HCT116 (cell line): ENCODE results near the gene RIT1.

Experiments used
- EZH2phosphoT487 ChIP-seq: fragments of 200-600 bp; IDR thresholded peaks from 2 replicates; pipeline ENCODE4 v1.6.1; 2018; ENCODE audit warnings: antibody characterized with exemption, borderline replicate concordance
- FOSL1 ChIP-seq: IDR thresholded peaks from 2 replicates; pipeline ENCODE4 v1.6.1; 2012; ENCODE audit warnings: low read depth
- POLR2AphosphoS5 ChIP-seq: IDR thresholded peaks from 2 replicates; pipeline ENCODE4 v1.6.1; 2011; ENCODE audit warnings: mild to moderate bottlenecking, low read depth, low read length, moderate library complexity
- YY1 ChIP-seq: IDR thresholded peaks from 2 replicates; pipeline ENCODE4 v1.6.1; 2011; ENCODE audit warnings: low read length, low read depth, moderate library complexity, mild to moderate bottlenecking; ENCODE audit not compliant: insufficient replicate concordance; ENCODE audit errors: extremely low read depth
- TF ChIP-seq, protein P1 (sequence below): IDR thresholded peaks from 2 replicates; pipeline ENCODE4 v1.6.1; 2011; ENCODE audit warnings: mild to moderate bottlenecking, low read length, moderate library complexity; ENCODE audit not compliant: insufficient replicate concordance; ENCODE audit errors: extremely low read depth

DNA sequence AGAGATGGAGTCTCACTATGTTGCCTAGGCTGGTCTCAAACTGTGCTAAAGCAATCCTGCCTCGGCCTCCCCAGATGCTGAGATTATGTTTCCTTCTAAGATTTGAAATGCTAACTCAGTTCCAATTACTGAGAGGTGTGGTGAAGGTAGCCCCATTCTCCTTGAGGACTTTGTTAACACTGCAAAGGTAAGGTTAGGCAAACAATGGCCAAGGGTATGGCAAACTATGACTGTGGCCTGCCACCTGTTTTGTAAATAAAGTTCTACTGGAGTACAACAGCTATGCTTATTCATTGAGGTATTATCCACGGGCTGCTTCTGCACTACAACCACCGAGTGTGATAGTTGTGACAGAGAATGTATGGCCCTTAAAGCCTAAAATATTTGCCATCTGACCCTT, 9.6 kb upstream of the RIT1 start:
- no peak for TF ChIP-seq FOSL1
- TF ChIP-seq EZH2phosphoT487 = no peak
- no peak for TF ChIP-seq POLR2AphosphoS5
- TF ChIP-seq, protein P1, sequence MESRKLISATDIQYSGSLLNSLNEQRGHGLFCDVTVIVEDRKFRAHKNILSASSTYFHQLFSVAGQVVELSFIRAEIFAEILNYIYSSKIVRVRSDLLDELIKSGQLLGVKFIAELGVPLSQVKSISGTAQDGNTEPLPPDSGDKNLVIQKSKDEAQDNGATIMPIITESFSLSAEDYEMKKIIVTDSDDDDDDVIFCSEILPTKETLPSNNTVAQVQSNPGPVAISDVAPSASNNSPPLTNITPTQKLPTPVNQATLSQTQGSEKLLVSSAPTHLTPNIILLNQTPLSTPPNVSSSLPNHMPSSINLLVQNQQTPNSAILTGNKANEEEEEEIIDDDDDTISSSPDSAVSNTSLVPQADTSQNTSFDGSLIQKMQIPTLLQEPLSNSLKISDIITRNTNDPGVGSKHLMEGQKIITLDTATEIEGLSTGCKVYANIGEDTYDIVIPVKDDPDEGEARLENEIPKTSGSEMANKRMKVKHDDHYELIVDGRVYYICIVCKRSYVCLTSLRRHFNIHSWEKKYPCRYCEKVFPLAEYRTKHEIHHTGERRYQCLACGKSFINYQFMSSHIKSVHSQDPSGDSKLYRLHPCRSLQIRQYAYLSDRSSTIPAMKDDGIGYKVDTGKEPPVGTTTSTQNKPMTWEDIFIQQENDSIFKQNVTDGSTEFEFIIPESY = no peak
- no peak for TF ChIP-seq YY1
